ENCODE measurements around the gene RUSF1. TPM values are rescaled to one million over a fixed set of nuclear protein-coding genes. Genes with fewer than 3 reads are reported as not detected.
"Not testable (repeated sequence)": the region's sequence is repeated elsewhere in the genome, so short reads cannot be mapped to it uniquely, and the experiment has no call there.

RUSF1 gene
- polyA plus RNA-seq, 1 of the 3 experiments (the other 2 are of a cell fraction), result 36.5 TPM

GRCh38 chr16:31527734-31528274, 19.6 kb upstream of the RUSF1 start, which contains the start of gene AHSP:
Gene AHSP, plus strand, starts transcription at chr16:31527900. Its CDS starts 240 bp downstream, at chr16:31528140.
- H3K4me2 ChIP-seq, result peak within 1 kb of the TSS; percentile 65; the same call in 1 of the 2 replicates
- no peak within 1 kb of the TSS for H3K27ac ChIP-seq (ENCODE audit: low read depth in 2 of 2, low read length in 1 of 2)
- no peaks in the 10 kb centered on the region for H3K9me3 ChIP-seq
- H3K79me2 ChIP-seq (ENCODE audit: insufficient read depth), result no peaks in the 10 kb centered on the region
- H2AFZ ChIP-seq (ENCODE audit: low read depth), result no peak within 1 kb of the TSS
- WGBS (ENCODE audit: low lambda C conversion rate), result 16% methylated on average over 6 of the region's 6 CpGs
- DNase-seq, result no peak
- ChIA-PET POLR2A (no interaction called here), CTCF (no interaction called here)
- no peak within 1 kb of the TSS for H3K9ac ChIP-seq
- TF ChIP-seq FOSL2 (IDR thresholded peaks at IDR 0.05; ENCODE audit: borderline replicate concordance, low read depth) (no peak), NRF1 (IDR thresholded peaks at IDR 0.05; ENCODE audit: low read depth, low read length) (no peak), SMC3 (IDR thresholded peaks at IDR 0.05; ENCODE audit: low read depth, low read length) (no peak)
- TF ChIP-seq, protein P1, sequence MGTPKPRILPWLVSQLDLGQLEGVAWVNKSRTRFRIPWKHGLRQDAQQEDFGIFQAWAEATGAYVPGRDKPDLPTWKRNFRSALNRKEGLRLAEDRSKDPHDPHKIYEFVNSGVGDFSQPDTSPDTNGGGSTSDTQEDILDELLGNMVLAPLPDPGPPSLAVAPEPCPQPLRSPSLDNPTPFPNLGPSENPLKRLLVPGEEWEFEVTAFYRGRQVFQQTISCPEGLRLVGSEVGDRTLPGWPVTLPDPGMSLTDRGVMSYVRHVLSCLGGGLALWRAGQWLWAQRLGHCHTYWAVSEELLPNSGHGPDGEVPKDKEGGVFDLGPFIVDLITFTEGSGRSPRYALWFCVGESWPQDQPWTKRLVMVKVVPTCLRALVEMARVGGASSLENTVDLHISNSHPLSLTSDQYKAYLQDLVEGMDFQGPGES (IDR thresholded peaks at IDR 0.05; ENCODE audit: low read depth, low read length), result no peak
- no peaks in the 10 kb centered on the region for H3K4me1 ChIP-seq (ENCODE audit: control insufficient read depth in 1 of 2, insufficient read depth in 2 of 2, low read depth in 1 of 2, low read length in 1 of 2)
- peak within 1 kb of the TSS in 1 of 2 experiments; percentile 23; a peak in 1 of 4 replicates for H3K4me3 ChIP-seq (ENCODE audit: low read depth in 2 of 2, low read length in 1 of 2)
- peaks cover 53% of the 10 kb centered on the region for H3K27me3 ChIP-seq (ENCODE audit: insufficient read depth)
- H4K20me1 ChIP-seq (ENCODE audit: insufficient read depth), result no peaks in the 10 kb centered on the region
- no peaks in the 10 kb centered on the region for H3F3A ChIP-seq (replicated peaks; ENCODE audit: insufficient read depth)
- no peaks in the 10 kb centered on the region for H3K9me2 ChIP-seq
- no peaks in the 10 kb centered on the region for H3K36me3 ChIP-seq (replicated peaks in 1 of 2; ENCODE audit: control insufficient read depth in 1 of 2, insufficient read depth in 2 of 2, low read length in 1 of 2)

- ChIA-PET CTCF (no interaction called here), POLR2A (no interaction called here)
- no peak overlapping the region for H3K4me2 ChIP-seq
- no peaks in the 10 kb centered on the region for H3K4me1 ChIP-seq (ENCODE audit: control insufficient read depth in 1 of 2, insufficient read depth in 2 of 2, low read depth in 1 of 2, low read length in 1 of 2)
- H3K9me2 ChIP-seq, result no peaks in the 10 kb centered on the region
- DNase-seq, result no peak
- H3K9me3 ChIP-seq, result no peaks in the 10 kb centered on the region
- no peaks in the 10 kb centered on the region for H4K20me1 ChIP-seq (ENCODE audit: insufficient read depth)
- no peak overlapping the region for H2AFZ ChIP-seq (ENCODE audit: low read depth)
- no peak overlapping the region for H3K4me3 ChIP-seq (ENCODE audit: low read depth in 2 of 2, low read length in 1 of 2)
- peaks cover 60% of the 10 kb centered on the region for H3K27me3 ChIP-seq (ENCODE audit: insufficient read depth)
- TF ChIP-seq REST (IDR thresholded peaks at IDR 0.05; ENCODE audit: low read depth, low read length) (no peak), FOXM1 (IDR thresholded peaks at IDR 0.05; ENCODE audit: low read depth) (no peak), ELF1 (IDR thresholded peaks at IDR 0.05) (no peak), CHD2 (IDR thresholded peaks at IDR 0.05; ENCODE audit: low read length, partially characterized antibody) (no peak), RXRA (IDR thresholded peaks at IDR 0.05; ENCODE audit: borderline replicate concordance, low read depth) (no peak), EP300 (IDR thresholded peaks at IDR 0.05; ENCODE audit: borderline replicate concordance in 1 of 2, low read depth in 1 of 2, low read length in 1 of 2) (no peak), TAF1 (IDR thresholded peaks at IDR 0.05; ENCODE audit: borderline replicate concordance, low read depth, low read length) (no peak), POLR2AphosphoS5 (IDR thresholded peaks at IDR 0.05; ENCODE audit: low read depth, low read length) (no peak), SMC3 (IDR thresholded peaks at IDR 0.05; ENCODE audit: low read depth, low read length) (no peak), MEF2A (IDR thresholded peaks at IDR 0.05; ENCODE audit: borderline replicate concordance, low read depth) (no peak), FOSL2 (IDR thresholded peaks at IDR 0.05; ENCODE audit: borderline replicate concordance, low read depth) (no peak), EZH2phosphoT487 (IDR thresholded peaks at IDR 0.05; ENCODE audit: borderline replicate concordance, low read depth) (no peak), TCF12 (IDR thresholded peaks at IDR 0.05) (no peak)
- TF ChIP-seq, protein P2, sequence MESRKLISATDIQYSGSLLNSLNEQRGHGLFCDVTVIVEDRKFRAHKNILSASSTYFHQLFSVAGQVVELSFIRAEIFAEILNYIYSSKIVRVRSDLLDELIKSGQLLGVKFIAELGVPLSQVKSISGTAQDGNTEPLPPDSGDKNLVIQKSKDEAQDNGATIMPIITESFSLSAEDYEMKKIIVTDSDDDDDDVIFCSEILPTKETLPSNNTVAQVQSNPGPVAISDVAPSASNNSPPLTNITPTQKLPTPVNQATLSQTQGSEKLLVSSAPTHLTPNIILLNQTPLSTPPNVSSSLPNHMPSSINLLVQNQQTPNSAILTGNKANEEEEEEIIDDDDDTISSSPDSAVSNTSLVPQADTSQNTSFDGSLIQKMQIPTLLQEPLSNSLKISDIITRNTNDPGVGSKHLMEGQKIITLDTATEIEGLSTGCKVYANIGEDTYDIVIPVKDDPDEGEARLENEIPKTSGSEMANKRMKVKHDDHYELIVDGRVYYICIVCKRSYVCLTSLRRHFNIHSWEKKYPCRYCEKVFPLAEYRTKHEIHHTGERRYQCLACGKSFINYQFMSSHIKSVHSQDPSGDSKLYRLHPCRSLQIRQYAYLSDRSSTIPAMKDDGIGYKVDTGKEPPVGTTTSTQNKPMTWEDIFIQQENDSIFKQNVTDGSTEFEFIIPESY (IDR thresholded peaks at IDR 0.05; ENCODE audit: borderline replicate concordance, low read depth), result no peak
- 32% methylated on average over 3 of the region's 3 CpGs for WGBS (ENCODE audit: low lambda C conversion rate)
- H3K79me2 ChIP-seq (ENCODE audit: insufficient read depth), result no peaks in the 10 kb centered on the region
- no peaks in the 10 kb centered on the region for H3K36me3 ChIP-seq (replicated peaks in 1 of 2; ENCODE audit: control insufficient read depth in 1 of 2, insufficient read depth in 2 of 2, low read length in 1 of 2)
- H3K9ac ChIP-seq, result no peak overlapping the region
- no peak overlapping the region for H3K27ac ChIP-seq (ENCODE audit: low read depth in 2 of 2, low read length in 1 of 2)
- H3F3A ChIP-seq (replicated peaks; ENCODE audit: insufficient read depth), result no peaks in the 10 kb centered on the region
Observed at GRCh38 chr16:31525113-31525512, 16.9 kb upstream of the RUSF1 start.

DNA sequence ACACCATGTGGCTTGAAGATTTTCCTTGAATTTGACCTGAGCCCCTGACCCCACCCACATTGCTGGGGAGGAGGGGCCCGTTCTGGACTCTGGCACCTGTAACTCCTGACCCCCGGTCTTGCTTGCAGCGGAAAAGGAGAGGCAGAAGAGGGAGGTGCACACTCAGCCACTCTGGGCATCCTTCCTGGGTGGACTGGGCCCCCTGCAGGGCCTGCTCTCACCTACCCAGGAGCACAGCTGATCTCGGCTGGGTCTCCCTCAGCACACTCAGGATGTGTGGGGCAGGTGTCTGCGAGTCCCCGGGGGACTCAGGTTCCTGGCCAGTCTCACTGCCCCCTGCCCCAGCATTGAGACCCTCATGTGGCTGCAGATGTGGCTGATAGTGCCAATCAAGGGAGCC, 15.6 kb upstream of the RUSF1 start:
- H3F3A ChIP-seq (replicated peaks; ENCODE audit: insufficient read depth); H3K9ac ChIP-seq; H3K79me2 ChIP-seq (ENCODE audit: insufficient read depth); DNase-seq; H3K4me2 ChIP-seq; CTCF ChIA-PET; H3K4me3 ChIP-seq (ENCODE audit: low read depth in 2 of 2, low read length in 1 of 2); H3K36me3 ChIP-seq (replicated peaks in 1 of 2; ENCODE audit: control insufficient read depth in 1 of 2, insufficient read depth in 2 of 2, low read length in 1 of 2); H2AFZ ChIP-seq (ENCODE audit: low read depth); H3K9me2 ChIP-seq; POLR2A ChIA-PET; H3K9me3 ChIP-seq; H4K20me1 ChIP-seq (ENCODE audit: insufficient read depth); H3K4me1 ChIP-seq (ENCODE audit: control insufficient read depth in 1 of 2, insufficient read depth in 2 of 2, low read depth in 1 of 2, low read length in 1 of 2); H3K27ac ChIP-seq (ENCODE audit: low read depth in 2 of 2, low read length in 1 of 2): not testable (repeated sequence)
- WGBS (ENCODE audit: low lambda C conversion rate), result 10% methylated on average over 3 of the region's 6 CpGs
- peaks cover 54% of the 10 kb centered on the region for H3K27me3 ChIP-seq (ENCODE audit: insufficient read depth)
